ENCODE measurements around the gene ATP6V0A4.

- no peak for TF ChIP-seq CTCF (IDR thresholded peaks at IDR 0.05)
- TF ChIP-seq POLR2A (IDR thresholded peaks at IDR 0.05) = no peak
Observed at GRCh38 chr7:138797715-138798320, at the start of gene ATP6V0A4, which contains the start of gene TMEM213.
